Coronary artery (tissue), 2 donors: ENCODE measurements around the gene TRIM69.
"Not testable (repeated sequence)": the region's sequence is repeated elsewhere in the genome, so short reads cannot be mapped to it uniquely, and the experiment has no call there.

ENCODE experiments used
- DNase-seq: peaks from one replicate; pipeline ENCODE4 v3.0.0-alpha.2; 2017; ENCODE audit warnings: low spot score
- H3K27ac ChIP-seq, 2 donors: fragments of 200-600 bp; sonication (generic); one replicate each; pipeline ENCODE4 v1.5.1; 2016 to 2019
- H3K4me3 ChIP-seq: fragments of 200-600 bp; sonication (generic); 2 replicates; pipeline ENCODE4 v1.5.1; 2016; ENCODE audit warnings: mild to moderate bottlenecking, moderate library complexity
- TF ChIP-seq, protein P1 (sequence below): fragments of 200-600 bp; sonication (generic); IDR thresholded peaks from one replicate; pipeline ENCODE4 v1.5.1; 2019; ENCODE audit warnings: antibody characterized with exemption

Gene TRIM69, protein sequence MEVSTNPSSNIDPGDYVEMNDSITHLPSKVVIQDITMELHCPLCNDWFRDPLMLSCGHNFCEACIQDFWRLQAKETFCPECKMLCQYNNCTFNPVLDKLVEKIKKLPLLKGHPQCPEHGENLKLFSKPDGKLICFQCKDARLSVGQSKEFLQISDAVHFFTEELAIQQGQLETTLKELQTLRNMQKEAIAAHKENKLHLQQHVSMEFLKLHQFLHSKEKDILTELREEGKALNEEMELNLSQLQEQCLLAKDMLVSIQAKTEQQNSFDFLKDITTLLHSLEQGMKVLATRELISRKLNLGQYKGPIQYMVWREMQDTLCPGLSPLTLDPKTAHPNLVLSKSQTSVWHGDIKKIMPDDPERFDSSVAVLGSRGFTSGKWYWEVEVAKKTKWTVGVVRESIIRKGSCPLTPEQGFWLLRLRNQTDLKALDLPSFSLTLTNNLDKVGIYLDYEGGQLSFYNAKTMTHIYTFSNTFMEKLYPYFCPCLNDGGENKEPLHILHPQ

DNA sequence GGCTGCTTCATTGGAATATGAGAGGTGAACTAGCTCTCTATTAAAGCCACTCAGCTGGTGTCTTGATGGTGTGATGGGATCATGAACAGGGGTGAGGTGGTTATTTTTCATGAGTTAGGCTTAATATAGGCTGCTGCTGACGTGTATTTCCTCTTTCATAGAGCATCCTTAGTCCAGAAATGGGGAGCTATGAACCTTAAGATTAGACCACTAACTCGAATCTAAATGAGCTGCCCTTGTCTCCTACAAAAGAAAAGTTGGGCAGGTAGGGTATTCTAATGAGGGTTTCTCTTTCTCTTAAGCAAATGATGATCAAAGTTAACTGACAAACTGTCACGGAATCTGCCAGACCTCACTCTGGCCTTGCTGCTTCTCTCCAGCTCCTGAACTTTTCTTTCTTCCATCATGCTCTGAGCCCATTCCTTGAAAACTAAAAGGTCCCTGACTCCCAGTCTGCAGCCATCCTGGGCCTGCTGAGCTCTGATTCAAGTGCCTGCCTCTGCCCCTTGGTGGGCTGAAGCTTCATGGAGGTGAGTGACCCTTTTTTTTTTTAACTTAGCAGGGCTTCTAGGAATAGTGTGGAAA lies at the start of gene TRIM69:
Gene TRIM69 (plus strand): TSS at position 348 of the 585 bp plus-strand sequence. CDS start 177 bp downstream, at position 525.
- TF ChIP-seq, protein P1, sequence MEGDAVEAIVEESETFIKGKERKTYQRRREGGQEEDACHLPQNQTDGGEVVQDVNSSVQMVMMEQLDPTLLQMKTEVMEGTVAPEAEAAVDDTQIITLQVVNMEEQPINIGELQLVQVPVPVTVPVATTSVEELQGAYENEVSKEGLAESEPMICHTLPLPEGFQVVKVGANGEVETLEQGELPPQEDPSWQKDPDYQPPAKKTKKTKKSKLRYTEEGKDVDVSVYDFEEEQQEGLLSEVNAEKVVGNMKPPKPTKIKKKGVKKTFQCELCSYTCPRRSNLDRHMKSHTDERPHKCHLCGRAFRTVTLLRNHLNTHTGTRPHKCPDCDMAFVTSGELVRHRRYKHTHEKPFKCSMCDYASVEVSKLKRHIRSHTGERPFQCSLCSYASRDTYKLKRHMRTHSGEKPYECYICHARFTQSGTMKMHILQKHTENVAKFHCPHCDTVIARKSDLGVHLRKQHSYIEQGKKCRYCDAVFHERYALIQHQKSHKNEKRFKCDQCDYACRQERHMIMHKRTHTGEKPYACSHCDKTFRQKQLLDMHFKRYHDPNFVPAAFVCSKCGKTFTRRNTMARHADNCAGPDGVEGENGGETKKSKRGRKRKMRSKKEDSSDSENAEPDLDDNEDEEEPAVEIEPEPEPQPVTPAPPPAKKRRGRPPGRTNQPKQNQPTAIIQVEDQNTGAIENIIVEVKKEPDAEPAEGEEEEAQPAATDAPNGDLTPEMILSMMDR: no peak
- DNase-seq: no peak
- H3K27ac ChIP-seq: peak within 1 kb of the TSS; percentile 17 to 81
- H3K4me3 ChIP-seq: peak within 1 kb of the TSS; percentile 37

DNA sequence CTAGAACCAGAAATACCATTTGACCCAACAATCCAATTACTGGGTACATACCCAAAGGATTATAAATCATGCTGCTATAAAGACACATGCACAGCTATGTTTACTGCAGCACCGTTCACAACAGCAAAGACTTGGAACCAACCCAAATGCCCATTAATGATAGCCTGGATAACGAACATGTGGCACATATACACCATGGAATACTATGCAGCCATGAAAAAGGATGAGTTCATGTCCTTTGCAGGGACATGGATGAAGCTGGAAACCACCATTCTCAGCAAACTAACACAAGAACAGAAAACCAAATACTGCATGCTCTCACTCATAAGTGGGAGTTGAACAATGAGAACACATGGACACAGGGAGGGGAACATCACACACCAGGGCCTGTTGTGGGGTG lies 47.0 kb upstream of the TRIM69 start:
- not testable (repeated sequence) for H3K4me3 ChIP-seq, H3K27ac ChIP-seq, DNase-seq

DNA sequence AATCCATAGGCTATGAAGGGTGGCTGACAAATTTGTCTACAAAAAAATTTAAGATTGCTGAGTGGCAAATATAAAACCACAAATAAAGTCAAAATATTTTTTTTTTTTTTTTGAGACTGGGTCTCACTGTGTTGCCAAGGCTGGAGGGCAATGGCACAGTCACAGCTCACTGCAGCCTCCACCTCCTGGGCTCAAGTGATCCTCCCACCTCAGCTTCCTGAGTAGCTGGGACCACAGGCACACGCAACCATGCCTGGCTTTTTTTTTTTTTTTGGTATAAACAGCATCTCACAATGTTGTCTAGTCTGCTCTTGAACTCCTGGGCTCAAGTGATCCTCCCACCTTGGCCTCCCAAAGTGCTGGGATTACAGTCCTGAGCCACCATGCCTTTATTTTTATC lies 46.1 kb upstream of the TRIM69 start:
- not testable (repeated sequence) for H3K27ac ChIP-seq, H3K4me3 ChIP-seq, DNase-seq

DNA sequence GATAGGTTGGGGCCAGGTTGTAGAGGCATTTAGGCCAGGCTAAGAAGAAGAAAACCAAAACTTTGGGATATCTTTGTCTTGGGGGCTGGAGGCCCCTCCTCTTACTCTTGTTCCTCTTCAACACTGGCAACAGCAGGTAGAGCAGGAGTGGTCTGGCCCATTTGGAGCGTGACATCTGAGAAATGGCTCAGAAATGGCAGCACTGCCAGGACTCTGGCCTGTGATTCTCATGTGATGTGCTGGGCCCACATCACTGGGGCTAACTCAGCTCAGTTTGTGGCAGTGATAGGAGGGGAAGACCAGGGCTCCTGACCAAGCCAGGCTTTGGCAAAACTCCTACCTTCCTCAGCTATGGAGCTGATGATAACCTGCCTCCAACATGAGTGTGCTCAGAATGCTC lies 43.7 kb upstream of the TRIM69 start:
- TF ChIP-seq, protein P1: no peak
- DNase-seq: no peak
- no peak overlapping the region for H3K27ac ChIP-seq
- H3K4me3 ChIP-seq: no peak overlapping the region

DNA sequence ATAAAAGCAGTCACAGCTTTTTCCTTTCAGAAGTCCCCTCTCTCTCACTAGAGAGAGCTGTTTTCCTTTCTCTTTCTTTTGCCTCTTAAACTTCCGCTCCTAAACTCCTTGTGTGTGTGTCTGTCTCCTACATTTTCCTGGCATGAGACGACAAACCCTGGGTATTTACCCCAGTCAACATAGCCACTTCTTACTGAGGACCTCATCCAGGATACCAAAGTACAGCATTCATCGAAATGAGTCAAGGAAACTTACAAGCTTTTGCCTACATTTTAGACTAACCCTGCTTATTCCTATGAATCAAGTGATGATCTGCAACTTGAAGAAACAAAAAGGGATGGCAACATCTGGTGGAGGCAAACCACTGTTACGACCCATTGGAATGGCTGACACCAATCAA lies 41.9 kb upstream of the TRIM69 start:
- TF ChIP-seq, protein P1: no peak
- H3K4me3 ChIP-seq: no peak overlapping the region
- DNase-seq: no peak
- H3K27ac ChIP-seq: no peak overlapping the region

DNA sequence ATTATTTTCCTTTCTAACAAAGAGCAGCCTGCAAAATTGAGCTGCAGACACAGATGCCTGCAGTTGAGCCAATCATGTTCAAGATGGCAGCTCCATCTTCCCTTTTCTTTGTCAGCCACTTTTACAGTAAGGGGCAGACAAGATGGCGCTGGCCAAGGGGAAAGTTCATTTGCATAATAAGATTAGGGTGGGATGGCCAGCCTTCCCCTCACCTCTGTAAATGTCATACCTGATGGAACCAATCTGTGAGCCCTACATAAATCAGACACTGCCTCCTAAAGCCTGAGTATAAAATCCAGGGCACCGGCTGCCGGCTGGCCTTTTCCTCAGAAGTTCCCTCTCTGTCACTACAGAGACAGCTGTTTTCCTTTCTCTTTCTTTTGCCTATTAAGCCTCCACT lies 41.0 kb upstream of the TRIM69 start:
- no peak for DNase-seq
- H3K4me3 ChIP-seq: no peak overlapping the region
- H3K27ac ChIP-seq: no peak overlapping the region
- TF ChIP-seq, protein P1: no peak

DNA sequence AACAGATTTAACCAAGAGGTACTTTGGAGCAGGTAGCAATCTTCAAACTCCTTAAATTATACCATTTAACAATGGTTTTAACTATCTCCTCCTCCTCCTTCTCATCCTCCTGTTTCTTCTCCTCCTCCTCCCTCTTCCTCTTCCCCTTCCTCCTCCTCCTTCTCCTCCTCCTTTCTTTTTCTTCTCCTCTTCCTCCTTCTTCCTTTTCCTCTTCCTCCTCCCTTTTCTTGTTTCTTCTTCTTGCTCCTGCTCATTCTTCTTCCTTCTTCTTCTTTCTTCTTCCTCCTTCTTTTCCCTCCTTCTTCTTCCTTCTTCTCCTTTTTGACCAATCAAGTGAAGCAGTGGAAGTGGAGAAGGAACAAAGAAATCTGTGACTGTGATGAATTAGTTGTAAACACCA lies 39.3 kb upstream of the TRIM69 start:
- Histone ChIP-seq H3K27ac (no peak overlapping the region), H3K4me3 (no peak overlapping the region)
- DNase-seq: no peak
- TF ChIP-seq, protein P1: no peak

DNA sequence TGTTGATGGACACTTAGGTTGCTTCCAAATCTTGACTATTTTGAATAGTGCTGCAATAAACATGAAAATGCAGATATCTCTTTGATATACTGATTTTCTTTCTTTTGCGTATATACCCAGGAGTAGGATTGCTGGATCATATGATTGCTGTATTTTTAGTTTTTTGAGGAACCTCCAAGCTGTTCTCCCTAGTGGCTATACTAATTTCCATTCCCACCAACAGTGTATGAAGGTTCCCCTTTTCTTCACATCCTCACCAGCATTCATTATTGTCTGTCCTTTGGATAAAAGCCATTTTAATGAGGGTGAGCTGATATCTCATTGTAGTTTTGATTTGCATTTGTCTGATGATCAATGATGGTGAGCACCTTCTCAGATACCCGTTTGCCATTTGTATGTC lies 37.7 kb upstream of the TRIM69 start:
- DNase-seq: no peak
- TF ChIP-seq, protein P1: no peak
- no peak overlapping the region for H3K4me3 ChIP-seq

DNA sequence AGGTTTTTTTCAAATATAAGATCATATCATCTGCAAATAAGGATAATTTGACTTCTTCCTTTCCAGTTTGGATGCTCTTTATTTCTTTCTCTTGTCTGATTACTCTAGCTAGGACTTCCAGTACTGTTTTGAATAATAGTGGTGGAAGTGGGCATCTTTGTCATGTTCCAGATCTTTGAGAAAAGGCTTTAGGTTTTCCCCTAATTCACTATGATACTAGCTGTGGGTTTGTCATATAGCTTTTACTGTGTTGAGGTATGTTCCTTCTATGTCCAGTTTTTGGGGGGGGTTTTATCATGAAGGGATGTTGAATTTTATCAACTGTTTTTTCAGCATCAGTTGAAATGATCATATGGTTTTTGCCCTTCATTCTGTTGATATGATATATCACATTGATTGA lies 35.7 kb upstream of the TRIM69 start:
- DNase-seq, H3K4me3 ChIP-seq, H3K27ac ChIP-seq: not testable (repeated sequence)

More for the DNA sequence above, 37.7 kb upstream of the TRIM69 start:
- H3K27ac ChIP-seq: no peak overlapping the region
